HG02885 (cell line): ENCODE data around the gene CHST10.

Experiments used
- ATAC-seq: cut with Tn5 transposase; IDR thresholded peaks from one replicate; pipeline ENCODE4 v1.9.1; 2021; ENCODE audit warnings: mild to moderate bottlenecking; ENCODE audit not compliant: unreplicated experiment, poor library complexity

Gene CHST10

GRCh38 chr2:100416397-100416934, 1.0 kb downstream of the CHST10 start:
- ATAC-seq, result no peak

GRCh38 chr2:100413571-100413970, 3.9 kb downstream of the CHST10 start:
- no peak for ATAC-seq

GRCh38 chr2:100412881-100413321, 4.6 kb downstream of the CHST10 start:
- no peak for ATAC-seq

- no peak for ATAC-seq
These were observed 5.0 kb downstream of the CHST10 start for GRCh38 chr2:100412466-100412865.

GRCh38 chr2:100411841-100412292, 5.6 kb downstream of the CHST10 start:
- ATAC-seq, result no peak

- no peak for ATAC-seq
These were observed 7.4 kb downstream of the CHST10 start for GRCh38 chr2:100409975-100410647.

- no peak for ATAC-seq
These were observed 8.0 kb downstream of the CHST10 start for GRCh38 chr2:100409461-100409860.

GRCh38 chr2:100408941-100409340, 8.5 kb downstream of the CHST10 start:
- ATAC-seq, result no peak

- no peak for ATAC-seq
These were observed 9.4 kb downstream of the CHST10 start for GRCh38 chr2:100408104-100408503.

- ATAC-seq, result no peak
These were observed 9.9 kb downstream of the CHST10 start for GRCh38 chr2:100407563-100407962.

GRCh38 chr2:100407073-100407472, 10.4 kb downstream of the CHST10 start:
- no peak for ATAC-seq

- ATAC-seq, result no peak
These were observed 11.4 kb downstream of the CHST10 start for GRCh38 chr2:100406120-100406508.

- ATAC-seq, result no peak
These were observed 11.9 kb downstream of the CHST10 start for GRCh38 chr2:100405403-100406119.

- ATAC-seq, result no peak
These were observed 13.1 kb downstream of the CHST10 start for GRCh38 chr2:100404411-100404810.

GRCh38 chr2:100403722-100404121, 13.7 kb downstream of the CHST10 start:
- ATAC-seq, result no peak

GRCh38 chr2:100401268-100401667, 16.2 kb downstream of the CHST10 start:
- ATAC-seq, result no peak

- no peak for ATAC-seq
These were observed 17.8 kb downstream of the CHST10 start for GRCh38 chr2:100399714-100400113.

GRCh38 chr2:100397976-100398375, 19.5 kb downstream of the CHST10 start:
- ATAC-seq, result no peak

- no peak for ATAC-seq
These were observed 20.2 kb downstream of the CHST10 start for GRCh38 chr2:100397118-100397860.

GRCh38 chr2:100396483-100396882, 21.0 kb downstream of the CHST10 start:
- ATAC-seq, result no peak
